Brain microvascular endothelial cell (primary cell): ENCODE measurements around the gene MYO1C.
A peak's percentile ranks its signal among the peaks of the same experiment; 100 is the strongest.

Experiments
- DNase-seq: peaks from one replicate; pipeline ENCODE4 v3.0.0-alpha.2; 2020
- H3K27ac ChIP-seq: fragments of 250-450 bp; sonication (Bioruptor Pico); 2 replicates; pipeline ENCODE4 v1.5.1; 2020; ENCODE audit warnings: mild to moderate bottlenecking, moderate library complexity
- H3K27me3 ChIP-seq: fragments of 250-450 bp; sonication (Bioruptor Pico); replicated peaks from 2 replicates; pipeline ENCODE4 v1.5.1; 2020; ENCODE audit warnings: mild to moderate bottlenecking
- H3K36me3 ChIP-seq: fragments of 250-450 bp; sonication (Bioruptor Pico); replicated peaks from 2 replicates; pipeline ENCODE4 v1.5.1; 2020; ENCODE audit warnings: mild to moderate bottlenecking
- H3K4me3 ChIP-seq: 2 replicates; pipeline ENCODE4 v1.5.1; 2011; ENCODE audit warnings: low read depth, mild to moderate bottlenecking, control low read depth, low read length, moderate library complexity
- in situ Hi-C: cut with HindIII; loops from 2 replicates; pipeline ENCODE4 v1.10.0; 2017; ENCODE audit warnings: low sequenced_read_pairs, low pct_ligation_motif_present
- TF ChIP-seq, protein P1 (sequence below): IDR thresholded peaks from 2 replicates; pipeline ENCODE4 v1.5.1; 2011; ENCODE audit warnings: low read depth, mild to moderate bottlenecking, moderate library complexity, low read length, control low read depth, inconsistent platforms; ENCODE audit errors: missing control alignments

Gene MYO1C

DNA sequence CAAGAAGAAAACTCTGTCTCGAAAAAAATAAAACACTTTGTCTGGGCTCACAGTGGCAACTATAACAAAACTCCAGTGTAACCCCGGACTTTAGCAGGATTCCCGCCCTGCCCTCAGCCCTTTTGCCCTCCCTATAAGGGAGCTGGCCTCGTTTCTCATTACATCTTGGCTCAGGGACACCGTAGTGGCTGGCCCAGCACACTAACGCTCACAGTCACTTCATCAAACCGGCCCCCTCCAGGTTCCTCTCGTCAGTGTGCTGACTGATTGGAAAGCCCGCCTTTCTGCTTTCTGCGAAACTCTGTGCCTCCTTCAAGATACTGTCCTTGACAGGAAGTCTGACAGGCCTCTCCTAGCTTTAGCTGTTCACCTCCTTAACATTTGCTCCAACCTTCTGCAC is 11.2 kb upstream of the MYO1C start:
- TF ChIP-seq, protein P1, sequence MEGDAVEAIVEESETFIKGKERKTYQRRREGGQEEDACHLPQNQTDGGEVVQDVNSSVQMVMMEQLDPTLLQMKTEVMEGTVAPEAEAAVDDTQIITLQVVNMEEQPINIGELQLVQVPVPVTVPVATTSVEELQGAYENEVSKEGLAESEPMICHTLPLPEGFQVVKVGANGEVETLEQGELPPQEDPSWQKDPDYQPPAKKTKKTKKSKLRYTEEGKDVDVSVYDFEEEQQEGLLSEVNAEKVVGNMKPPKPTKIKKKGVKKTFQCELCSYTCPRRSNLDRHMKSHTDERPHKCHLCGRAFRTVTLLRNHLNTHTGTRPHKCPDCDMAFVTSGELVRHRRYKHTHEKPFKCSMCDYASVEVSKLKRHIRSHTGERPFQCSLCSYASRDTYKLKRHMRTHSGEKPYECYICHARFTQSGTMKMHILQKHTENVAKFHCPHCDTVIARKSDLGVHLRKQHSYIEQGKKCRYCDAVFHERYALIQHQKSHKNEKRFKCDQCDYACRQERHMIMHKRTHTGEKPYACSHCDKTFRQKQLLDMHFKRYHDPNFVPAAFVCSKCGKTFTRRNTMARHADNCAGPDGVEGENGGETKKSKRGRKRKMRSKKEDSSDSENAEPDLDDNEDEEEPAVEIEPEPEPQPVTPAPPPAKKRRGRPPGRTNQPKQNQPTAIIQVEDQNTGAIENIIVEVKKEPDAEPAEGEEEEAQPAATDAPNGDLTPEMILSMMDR, result no peak
- no peaks in the 10 kb centered on the region for H3K36me3 ChIP-seq
- no peaks in the 10 kb centered on the region for H3K27me3 ChIP-seq
- no peak overlapping the region for H3K27ac ChIP-seq
- no peak for DNase-seq
- H3K4me3 ChIP-seq, result no peak overlapping the region
- in situ Hi-C loops, result no loop called here

DNA sequence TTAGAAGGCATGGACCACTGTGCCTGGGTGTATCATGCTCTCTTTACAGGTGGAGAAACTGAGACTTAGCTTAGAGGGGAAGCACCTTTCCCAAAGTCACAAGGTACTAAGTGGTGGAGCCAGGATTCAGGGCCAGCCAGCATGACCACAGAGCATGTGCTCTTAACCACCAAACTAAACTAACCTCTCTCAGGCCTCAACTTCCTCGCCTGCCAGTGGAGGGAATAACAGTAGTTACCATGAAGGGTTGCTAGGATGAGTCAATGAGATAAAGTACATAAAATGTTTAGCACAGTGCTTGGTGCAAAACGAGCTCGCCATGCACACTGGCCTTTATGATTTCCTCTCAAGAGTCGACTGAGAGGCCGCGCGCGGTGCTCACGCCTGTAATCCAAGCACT is 6.4 kb upstream of the MYO1C start:
- in situ Hi-C loops, result no loop called here
- DNase-seq, result peak; percentile 77
- TF ChIP-seq, protein P1, result no peak
- Histone ChIP-seq H3K36me3 (no peaks in the 10 kb centered on the region), H3K27me3 (no peaks in the 10 kb centered on the region), H3K4me3 (no peak overlapping the region), H3K27ac (no peak overlapping the region)

- Histone ChIP-seq H3K36me3 (no peaks in the 10 kb centered on the region), H3K27me3 (no peaks in the 10 kb centered on the region), H3K27ac (no peak overlapping the region), H3K4me3 (no peak overlapping the region)
- no peak for DNase-seq
- TF ChIP-seq, protein P1, result no peak
- in situ Hi-C loops, result no loop called here
These were observed 5.7 kb upstream of the MYO1C start for GRCh38 chr17:1498233-1498632.

DNA sequence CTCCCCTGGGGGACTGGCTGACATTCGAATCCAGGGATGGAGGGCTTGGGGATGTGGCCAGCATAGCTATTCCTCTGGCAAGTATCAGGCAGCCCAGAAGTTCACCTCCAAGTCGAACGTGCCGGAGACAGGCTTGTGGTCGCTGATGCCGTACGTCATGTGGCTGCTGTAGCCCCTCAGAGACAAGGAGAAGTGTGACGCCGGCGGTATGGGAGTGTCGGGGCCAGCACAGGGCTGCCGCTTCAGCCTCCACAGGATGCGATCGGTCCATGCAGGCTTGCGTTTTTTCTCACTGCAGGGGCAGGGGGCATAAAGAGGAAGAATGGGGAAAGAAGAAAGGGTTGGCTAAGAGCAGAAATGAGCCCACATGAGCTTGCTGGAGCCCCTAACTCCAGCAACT is 5.3 kb upstream of the MYO1C start:
- Histone ChIP-seq H3K36me3 (no peaks in the 10 kb centered on the region), H3K4me3 (no peak overlapping the region), H3K27me3 (no peaks in the 10 kb centered on the region), H3K27ac (no peak overlapping the region)
- in situ Hi-C loops, result no loop called here
- TF ChIP-seq, protein P1, result no peak
- DNase-seq, result no peak

GRCh38 chr17:1496869-1497268 is 4.4 kb upstream of the MYO1C start:
- H3K27ac ChIP-seq, result no peak overlapping the region
- no peak overlapping the region for H3K4me3 ChIP-seq
- TF ChIP-seq, protein P1, result no peak
- in situ Hi-C loops, result no loop called here
- H3K27me3 ChIP-seq, result no peaks in the 10 kb centered on the region
- no peak for DNase-seq
- no peaks in the 10 kb centered on the region for H3K36me3 ChIP-seq

DNA sequence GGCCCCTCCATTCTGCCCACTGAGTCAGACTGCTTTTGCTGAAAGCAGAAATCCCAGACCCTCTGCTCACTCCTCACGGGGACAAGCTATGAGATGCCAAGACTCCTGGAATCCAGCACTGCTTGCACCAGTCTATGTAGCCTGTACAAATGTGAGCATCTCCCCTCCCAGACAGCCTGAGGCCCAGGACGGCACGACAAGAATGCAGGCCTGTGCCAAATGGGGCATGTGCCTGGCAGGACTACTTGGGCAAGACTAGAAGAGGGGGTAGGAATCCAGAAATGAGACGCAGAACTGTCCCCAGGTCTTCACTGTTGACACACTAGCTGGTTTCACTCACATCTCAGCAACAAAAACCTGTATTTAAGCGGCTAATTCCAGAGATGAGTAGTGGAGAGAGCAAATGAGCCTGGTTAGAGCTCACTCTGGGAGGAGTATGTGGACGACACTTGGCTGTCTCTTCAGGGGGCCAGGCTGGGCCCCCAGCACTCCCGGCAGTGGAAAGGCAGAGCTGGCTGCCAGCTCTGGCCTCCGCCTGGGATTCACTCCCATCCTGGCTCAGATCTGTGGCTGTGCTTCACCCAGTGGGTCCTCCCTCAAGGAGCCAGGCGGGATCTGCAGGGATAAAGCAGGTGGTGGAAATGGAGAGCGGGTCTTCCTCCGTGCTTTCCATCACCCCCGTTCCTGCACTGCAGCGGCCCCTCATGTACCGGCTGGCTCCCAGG is 2.9 kb upstream of the MYO1C start:
- Histone ChIP-seq H3K4me3 (no peak overlapping the region), H3K27ac (no peak overlapping the region), H3K36me3 (no peaks in the 10 kb centered on the region), H3K27me3 (no peaks in the 10 kb centered on the region)
- TF ChIP-seq, protein P1, result no peak
- in situ Hi-C loops, result no loop called here
- no peak for DNase-seq
